Esophagus squamous epithelium (tissue), 5 donors: ENCODE data around the gene RSAD1. TPM values are rescaled to one million over a fixed set of nuclear protein-coding genes. Genes with fewer than 3 reads are reported as not detected.
"Not testable (repeated sequence)": the region's sequence is repeated elsewhere in the genome, so short reads cannot be mapped to it uniquely, and the experiment has no call there.

ENCODE experiments used
- DNase-seq: peaks from one replicate; lab custom pipeline; 2025; lab: John Stamatoyannopoulos, UW
- H3K27ac ChIP-seq, 4 donors: fragments of 200-600 bp; sonication (generic); one replicate each; pipeline ENCODE4 v1.5.1; 2016 to 2019; ENCODE audit warnings: mild to moderate bottlenecking in 1 of 4
- H3K27me3 ChIP-seq, 4 donors: fragments of 200-600 bp; sonication (generic); 1 replicate in 3 of 4; 2 replicates in 1 of 4; pipeline versions ENCODE4 v1.5.1 to v1.6.0; 2017 to 2021; ENCODE audit warnings: antibody characterized with exemption in 1 of 4
- H3K36me3 ChIP-seq, 3 donors: fragments of 200-600 bp; sonication (generic); one replicate each; pipeline ENCODE4 v1.5.1; 2016 to 2019
- H3K4me1 ChIP-seq, 3 donors: fragments of 200-600 bp; sonication (generic); one replicate each; pipeline ENCODE4 v1.5.1; 2017 to 2019
- H3K4me3 ChIP-seq, 4 donors: fragments of 200-600 bp; sonication (generic); 1 replicate in 3 of 4; 2 replicates in 1 of 4; pipeline ENCODE4 v1.5.1; 2016 to 2019; ENCODE audit warnings: mild to moderate bottlenecking in 2 of 4, moderate library complexity in 1 of 4
- H3K9me3 ChIP-seq, 3 donors: fragments of 200-600 bp; sonication (generic); one replicate each; pipeline ENCODE4 v1.5.1; 2016 to 2019
- POLR2A ChIP-seq, 4 donors: fragments of 450-650 bp; IDR thresholded peaks; one replicate each; pipeline ENCODE4 v1.6.1; 2017; ENCODE audit warnings: antibody characterized with exemption in 4 of 4, mild to moderate bottlenecking in 4 of 4, moderate library complexity in 3 of 4
- WGBS, 2 donors: methylation state at CpG; one replicate each; pipeline ENCODE4 v1.1.5; 2018; 5-methylcytosine and 5-hydroxymethylcytosine counted together
- intact Hi-C: fragments of 100-400 bp; cut with DNase I; formaldehyde crosslinking; loops from one replicate; pipeline ENCODE4 v1.15.0; 2022
- total RNA-seq, 4 donors: library from RNA; depleted of rRNA; stranded (reverse); fragments of >200 nt; gene quantifications; one replicate each; pipeline ENCODE4 v1.1.0, GENCODE V29; 2016
- TF ChIP-seq, protein P1 (sequence below), 6 experiments: fragments of 450-650 bp in 4 of 6; fragments of 200-600 bp in 2 of 6; sonication (generic) in 2 of 6; IDR thresholded peaks; one replicate each; pipeline ENCODE4 v1.5.1; 2016 to 2019; ENCODE audit warnings: antibody characterized with exemption in 6 of 6, mild to moderate bottlenecking in 4 of 6, moderate library complexity in 4 of 6
- donor health status: DM: yes; HTN: yes; CAD: no.

The RSAD1 gene
- total RNA-seq, 4 donors from 2014 or later: 9.1 to 19.3 (median 14.2) TPM

GRCh38 chr17:50472286-50472685, 6.4 kb upstream of the RSAD1 start:
- no peak for DNase-seq
- Histone ChIP-seq H3K4me1 (peaks cover 9 to 28% (median 14%) of the 10 kb centered on the region in 3 donors), H3K27me3 (peaks cover 0 to 30% (median 0%) of the 10 kb centered on the region in 4 donors), H3K36me3 (peaks cover 0 to 31% (median 0%) of the 10 kb centered on the region in 3 donors), H3K27ac (no peak overlapping the region), H3K4me3 (no peak overlapping the region), H3K9me3 (no peaks in the 10 kb centered on the region)
- intact Hi-C loops: no loop called here
- WGBS, 2 donors: 89 to 98% methylated on average over 10 of the region's 10 CpGs
- TF ChIP-seq POLR2A (IDR thresholded peaks at IDR 0.05): no peak
- TF ChIP-seq, protein P1, sequence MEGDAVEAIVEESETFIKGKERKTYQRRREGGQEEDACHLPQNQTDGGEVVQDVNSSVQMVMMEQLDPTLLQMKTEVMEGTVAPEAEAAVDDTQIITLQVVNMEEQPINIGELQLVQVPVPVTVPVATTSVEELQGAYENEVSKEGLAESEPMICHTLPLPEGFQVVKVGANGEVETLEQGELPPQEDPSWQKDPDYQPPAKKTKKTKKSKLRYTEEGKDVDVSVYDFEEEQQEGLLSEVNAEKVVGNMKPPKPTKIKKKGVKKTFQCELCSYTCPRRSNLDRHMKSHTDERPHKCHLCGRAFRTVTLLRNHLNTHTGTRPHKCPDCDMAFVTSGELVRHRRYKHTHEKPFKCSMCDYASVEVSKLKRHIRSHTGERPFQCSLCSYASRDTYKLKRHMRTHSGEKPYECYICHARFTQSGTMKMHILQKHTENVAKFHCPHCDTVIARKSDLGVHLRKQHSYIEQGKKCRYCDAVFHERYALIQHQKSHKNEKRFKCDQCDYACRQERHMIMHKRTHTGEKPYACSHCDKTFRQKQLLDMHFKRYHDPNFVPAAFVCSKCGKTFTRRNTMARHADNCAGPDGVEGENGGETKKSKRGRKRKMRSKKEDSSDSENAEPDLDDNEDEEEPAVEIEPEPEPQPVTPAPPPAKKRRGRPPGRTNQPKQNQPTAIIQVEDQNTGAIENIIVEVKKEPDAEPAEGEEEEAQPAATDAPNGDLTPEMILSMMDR (IDR thresholded peaks at IDR 0.05): no peak

- not testable (repeated sequence) for H3K27ac ChIP-seq, H3K9me3 ChIP-seq
- 80 to 88% methylated on average over 1 to 13 of the region's 13 CpGs for WGBS, 2 donors
Observed at GRCh38 chr17:50472761-50473161, 5.9 kb upstream of the RSAD1 start.

DNA sequence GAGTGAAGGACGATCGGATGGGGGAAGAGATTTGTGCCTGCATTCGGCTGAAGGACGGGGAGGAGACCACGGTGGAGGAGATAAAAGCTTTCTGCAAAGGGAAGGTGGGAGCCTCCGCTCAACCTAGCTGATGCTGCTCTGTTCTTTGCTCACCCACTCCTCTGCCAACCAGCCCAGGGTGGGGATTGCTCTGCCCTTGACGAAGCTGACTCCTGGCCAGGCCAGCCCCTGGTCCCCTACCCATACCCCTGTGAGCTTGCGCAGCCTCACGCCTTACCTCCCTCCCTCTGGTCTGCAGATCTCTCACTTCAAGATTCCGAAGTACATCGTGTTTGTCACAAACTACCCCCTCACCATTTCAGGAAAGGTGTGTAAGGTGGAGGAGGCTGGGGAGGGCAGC, 4.8 kb upstream of the RSAD1 start:
- Histone ChIP-seq H3K4me3 (no peak overlapping the region), H3K9me3 (no peaks in the 10 kb centered on the region), H3K27me3 (peaks cover 0 to 14% (median 0%) of the 10 kb centered on the region in 4 donors), H3K27ac (no peak overlapping the region), H3K4me1 (peaks cover 8 to 26% (median 9%) of the 10 kb centered on the region in 3 donors), H3K36me3 (peaks cover 0 to 31% (median 0%) of the 10 kb centered on the region in 3 donors)
- WGBS, 2 donors: 81 to 82% methylated on average over 11 of the region's 11 CpGs
- no peak for DNase-seq
- intact Hi-C loops: no loop called here
- TF ChIP-seq, protein P1 (IDR thresholded peaks at IDR 0.05): no peak
- TF ChIP-seq POLR2A (IDR thresholded peaks at IDR 0.05): no peak

More at GRCh38 chr17:50472761-50473161, 5.9 kb upstream of the RSAD1 start:
- Histone ChIP-seq H3K27me3 (peaks cover 0 to 26% (median 0%) of the 10 kb centered on the region in 4 donors), H3K4me1 (peaks cover 9 to 28% (median 14%) of the 10 kb centered on the region in 3 donors), H3K36me3 (peaks cover 0 to 31% (median 0%) of the 10 kb centered on the region in 3 donors)
- H3K4me3 ChIP-seq, intact Hi-C loops, DNase-seq: not testable (repeated sequence)

GRCh38 chr17:50474523-50474922, 4.1 kb upstream of the RSAD1 start:
- TF ChIP-seq, protein P1 (IDR thresholded peaks at IDR 0.05): no peak
- no peak for TF ChIP-seq POLR2A (IDR thresholded peaks at IDR 0.05)
- no peak for DNase-seq
- no peak overlapping the region for H3K27ac ChIP-seq
- intact Hi-C loops: no loop called here
- H3K4me1 ChIP-seq: peaks cover 5 to 24% (median 6%) of the 10 kb centered on the region in 3 donors
- no peak overlapping the region for H3K4me3 ChIP-seq
- no peaks in the 10 kb centered on the region for H3K9me3 ChIP-seq
- H3K27me3 ChIP-seq: peaks cover 0 to 8% (median 0%) of the 10 kb centered on the region in 4 donors
- H3K36me3 ChIP-seq: peaks cover 0 to 31% (median 0%) of the 10 kb centered on the region in 3 donors
- 73 to 77% methylated on average over 5 to 6 of the region's 6 CpGs for WGBS, 2 donors

DNA sequence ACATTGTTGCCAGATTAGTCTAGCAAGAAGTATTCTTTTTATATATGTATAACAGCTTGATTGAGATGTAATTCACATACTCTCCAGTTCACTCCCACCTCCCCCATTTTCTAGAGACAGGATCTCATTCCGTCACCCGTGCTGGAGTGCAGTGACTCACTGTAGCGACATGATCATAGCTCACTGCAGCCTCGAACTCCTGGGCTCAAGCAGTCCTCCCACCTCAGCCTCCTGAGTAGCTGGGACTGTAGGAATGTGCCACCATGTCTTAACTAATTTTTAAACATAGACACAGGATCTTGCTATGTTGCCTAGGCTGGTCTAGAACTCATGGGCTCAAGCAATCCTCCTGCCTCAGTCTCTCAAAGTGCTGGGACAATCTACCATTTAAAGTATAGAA, 3.3 kb upstream of the RSAD1 start:
- TF ChIP-seq, protein P1 (IDR thresholded peaks at IDR 0.05): no peak
- no peak for TF ChIP-seq POLR2A (IDR thresholded peaks at IDR 0.05)
- H3K9me3 ChIP-seq: no peaks in the 10 kb centered on the region
- intact Hi-C loops: no loop called here
- DNase-seq: no peak
- peaks cover 0 to 4% (median 0%) of the 10 kb centered on the region in 4 donors for H3K27me3 ChIP-seq
- H3K4me3 ChIP-seq: no peak overlapping the region
- H3K36me3 ChIP-seq: peaks cover 0 to 32% (median 0%) of the 10 kb centered on the region in 3 donors
- 81% methylated on average over 4 of the region's 4 CpGs for WGBS, 2 donors
- no peak overlapping the region for H3K27ac ChIP-seq
- peaks cover 12 to 24% (median 14%) of the 10 kb centered on the region in 3 donors for H3K4me1 ChIP-seq

GRCh38 chr17:50475775-50476544, 2.7 kb upstream of the RSAD1 start:
- H3K27me3 ChIP-seq, DNase-seq, intact Hi-C loops: not testable (repeated sequence)

More at GRCh38 chr17:50475775-50476544, 2.7 kb upstream of the RSAD1 start:
- Histone ChIP-seq H3K4me1 (peaks cover 12 to 27% (median 14%) of the 10 kb centered on the region in 3 donors), H3K36me3 (peaks cover 0 to 35% (median 0%) of the 10 kb centered on the region in 3 donors)
- not testable (repeated sequence) for H3K4me3 ChIP-seq, H3K27ac ChIP-seq, H3K9me3 ChIP-seq
- WGBS, 2 donors: 29 to 63% methylated on average over 17 to 19 of the region's 33 CpGs
